ENCODE results near the gene PIGM.

Gene PIGM

DNA sequence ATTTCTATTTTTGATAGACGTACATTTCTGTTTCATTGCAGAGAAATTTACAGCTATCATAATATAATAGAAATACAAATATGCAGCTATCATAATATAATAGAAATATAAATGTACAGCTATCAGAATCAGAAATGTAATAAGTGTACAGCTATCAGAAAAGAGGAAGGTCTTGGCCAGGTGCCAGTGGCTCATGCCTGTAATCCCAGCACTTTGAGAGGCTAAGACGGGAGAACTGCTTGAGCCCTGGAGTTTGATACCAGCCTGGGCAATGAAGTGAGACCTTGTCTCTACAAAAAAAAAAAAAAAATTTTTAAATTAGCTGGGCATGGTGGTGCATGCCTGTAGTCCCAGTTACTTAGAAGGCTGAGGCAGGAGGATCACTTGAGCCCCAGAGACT, 37.9 kb downstream of the PIGM start:
- Histone ChIP-seq H3K36me3 (ENCODE audit: insufficient read depth, low read length) (no peaks in the 10 kb centered on the region), H3F3A (ENCODE audit: insufficient read depth, low read length) (no peaks in the 10 kb centered on the region), H3K9ac (ENCODE audit: low read length) (no peak overlapping the region), H4K20me1 (ENCODE audit: insufficient read depth, low read length) (no peaks in the 10 kb centered on the region), H3K4me2 (ENCODE audit: low read length) (no peak overlapping the region), H3K27me3 (ENCODE audit: insufficient read depth, low read length) (0 out of 2 replicates have a peak, but pooled peaks cover 3% of the 10 kb centered on the region), H3K4me3 (ENCODE audit: low read depth, low read length, poor library complexity, severe bottlenecking) (no peak overlapping the region), H3K4me1 (ENCODE audit: insufficient read depth, low read length, severe bottlenecking) (no peaks in the 10 kb centered on the region), H2AFZ (ENCODE audit: low read length) (no peak overlapping the region), H3K79me2 (ENCODE audit: insufficient read depth, low read length) (no peaks in the 10 kb centered on the region), H3K9me2 (ENCODE audit: low read depth, low read length) (no peaks in the 10 kb centered on the region), H3K27ac (ENCODE audit: low read depth, low read length, poor library complexity, severe bottlenecking) (no peak overlapping the region), H3K9me3 (ENCODE audit: low read length) (no peaks in the 10 kb centered on the region)
- TF ChIP-seq, protein P1, sequence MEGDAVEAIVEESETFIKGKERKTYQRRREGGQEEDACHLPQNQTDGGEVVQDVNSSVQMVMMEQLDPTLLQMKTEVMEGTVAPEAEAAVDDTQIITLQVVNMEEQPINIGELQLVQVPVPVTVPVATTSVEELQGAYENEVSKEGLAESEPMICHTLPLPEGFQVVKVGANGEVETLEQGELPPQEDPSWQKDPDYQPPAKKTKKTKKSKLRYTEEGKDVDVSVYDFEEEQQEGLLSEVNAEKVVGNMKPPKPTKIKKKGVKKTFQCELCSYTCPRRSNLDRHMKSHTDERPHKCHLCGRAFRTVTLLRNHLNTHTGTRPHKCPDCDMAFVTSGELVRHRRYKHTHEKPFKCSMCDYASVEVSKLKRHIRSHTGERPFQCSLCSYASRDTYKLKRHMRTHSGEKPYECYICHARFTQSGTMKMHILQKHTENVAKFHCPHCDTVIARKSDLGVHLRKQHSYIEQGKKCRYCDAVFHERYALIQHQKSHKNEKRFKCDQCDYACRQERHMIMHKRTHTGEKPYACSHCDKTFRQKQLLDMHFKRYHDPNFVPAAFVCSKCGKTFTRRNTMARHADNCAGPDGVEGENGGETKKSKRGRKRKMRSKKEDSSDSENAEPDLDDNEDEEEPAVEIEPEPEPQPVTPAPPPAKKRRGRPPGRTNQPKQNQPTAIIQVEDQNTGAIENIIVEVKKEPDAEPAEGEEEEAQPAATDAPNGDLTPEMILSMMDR (IDR thresholded peaks at IDR 0.05; ENCODE audit: low read length) = no peak
- no peak for TF ChIP-seq EZH2 (IDR thresholded peaks at IDR 0.05; ENCODE audit: borderline replicate concordance, low read length)

DNA sequence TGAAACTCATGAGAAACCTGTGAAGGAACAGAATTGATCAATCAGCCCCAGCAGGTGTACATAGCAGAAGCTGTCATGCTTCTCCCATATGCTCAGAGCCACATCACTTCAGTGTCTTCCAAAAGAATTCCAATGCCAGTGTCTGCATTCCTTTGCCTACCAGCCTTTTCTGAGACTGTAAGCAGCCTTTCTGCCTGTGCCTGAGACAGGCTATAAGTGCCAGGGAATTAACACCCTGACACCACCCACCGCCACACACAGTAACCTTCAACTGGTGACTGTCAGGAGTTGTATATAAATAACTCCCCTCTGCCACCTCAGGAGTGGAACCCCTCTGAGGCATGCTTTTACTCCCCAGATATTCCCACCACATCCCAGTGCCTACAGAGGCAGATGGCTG, 39.6 kb downstream of the PIGM start:
- H3K9ac ChIP-seq (ENCODE audit: low read length) = no peak overlapping the region
- no peak overlapping the region for H3K27ac ChIP-seq (ENCODE audit: low read depth, low read length, poor library complexity, severe bottlenecking)
- H2AFZ ChIP-seq (ENCODE audit: low read length) = no peak overlapping the region
- no peaks in the 10 kb centered on the region for H3K9me3 ChIP-seq (ENCODE audit: low read length)
- H3K27me3 ChIP-seq (ENCODE audit: insufficient read depth, low read length) = 0 out of 2 replicates have a peak, but pooled peaks cover 3% of the 10 kb centered on the region
- H3F3A ChIP-seq (ENCODE audit: insufficient read depth, low read length) = no peaks in the 10 kb centered on the region
- H3K79me2 ChIP-seq (ENCODE audit: insufficient read depth, low read length) = no peaks in the 10 kb centered on the region
- H3K4me3 ChIP-seq (ENCODE audit: low read depth, low read length, poor library complexity, severe bottlenecking) = no peak overlapping the region
- no peaks in the 10 kb centered on the region for H3K9me2 ChIP-seq (ENCODE audit: low read depth, low read length)
- TF ChIP-seq EZH2 (IDR thresholded peaks at IDR 0.05; ENCODE audit: borderline replicate concordance, low read length) = no peak
- TF ChIP-seq, protein P1 (IDR thresholded peaks at IDR 0.05; ENCODE audit: low read length) = no peak
- H3K36me3 ChIP-seq (ENCODE audit: insufficient read depth, low read length) = no peaks in the 10 kb centered on the region
- H4K20me1 ChIP-seq (ENCODE audit: insufficient read depth, low read length) = no peaks in the 10 kb centered on the region
- H3K4me2 ChIP-seq (ENCODE audit: low read length) = no peak overlapping the region
- no peaks in the 10 kb centered on the region for H3K4me1 ChIP-seq (ENCODE audit: insufficient read depth, low read length, severe bottlenecking)

GRCh38 chr1:159991513-159991912, 40.3 kb downstream of the PIGM start:
- TF ChIP-seq EZH2 (IDR thresholded peaks at IDR 0.05; ENCODE audit: borderline replicate concordance, low read length) = no peak
- TF ChIP-seq, protein P1 (IDR thresholded peaks at IDR 0.05; ENCODE audit: low read length) = no peak
- Histone ChIP-seq H2AFZ (ENCODE audit: low read length) (no peak overlapping the region), H3K4me1 (ENCODE audit: insufficient read depth, low read length, severe bottlenecking) (no peaks in the 10 kb centered on the region)

More at GRCh38 chr1:159991513-159991912, 40.3 kb downstream of the PIGM start:
- no peak overlapping the region for H3K9ac ChIP-seq (ENCODE audit: low read length)
- H3K27ac ChIP-seq (ENCODE audit: low read depth, low read length, poor library complexity, severe bottlenecking) = no peak overlapping the region
- H3K9me2 ChIP-seq (ENCODE audit: low read depth, low read length) = no peaks in the 10 kb centered on the region
- no peak overlapping the region for H3K4me2 ChIP-seq (ENCODE audit: low read length)
- no peak overlapping the region for H3K4me3 ChIP-seq (ENCODE audit: low read depth, low read length, poor library complexity, severe bottlenecking)
- no peaks in the 10 kb centered on the region for H4K20me1 ChIP-seq (ENCODE audit: insufficient read depth, low read length)
- no peaks in the 10 kb centered on the region for H3F3A ChIP-seq (ENCODE audit: insufficient read depth, low read length)
- H3K9me3 ChIP-seq (ENCODE audit: low read length) = no peaks in the 10 kb centered on the region
- H3K27me3 ChIP-seq (ENCODE audit: insufficient read depth, low read length) = 0 out of 2 replicates have a peak, but pooled peaks cover 3% of the 10 kb centered on the region
- H3K79me2 ChIP-seq (ENCODE audit: insufficient read depth, low read length) = no peaks in the 10 kb centered on the region
- no peaks in the 10 kb centered on the region for H3K36me3 ChIP-seq (ENCODE audit: insufficient read depth, low read length)

Measured in OCI-LY1 (cell line).